NB4 (cell line): ENCODE results near the gene METTL25.
A peak's percentile ranks its signal among the peaks of the same experiment; 100 is the strongest.

Source experiments
- DNase-seq: peaks from one replicate; pipeline ENCODE4 v3.0.0; 2010; ENCODE audit warnings: low read depth
- H3K4me3 ChIP-seq: one replicate; pipeline ENCODE4 v1.5.1; 2011; ENCODE audit warnings: mild to moderate bottlenecking, low read depth, low read length, moderate library complexity
- CTCF ChIP-seq: IDR thresholded peaks from one replicate; pipeline ENCODE4 v1.5.1; 2012; ENCODE audit warnings: low read depth, low read length
- MAX ChIP-seq: IDR thresholded peaks from 2 replicates; pipeline ENCODE4 v1.6.1; 2011; ENCODE audit warnings: low read depth, low read length
- MYC ChIP-seq: IDR thresholded peaks from 2 replicates; pipeline ENCODE4 v1.6.1; 2011; ENCODE audit warnings: low read depth, low read length
- POLR2A ChIP-seq: IDR thresholded peaks from 2 replicates; pipeline ENCODE4 v1.6.1; 2011; ENCODE audit warnings: mild to moderate bottlenecking; ENCODE audit not compliant: insufficient read length; ENCODE audit errors: extremely low read depth

The METTL25 gene

GRCh38 chr12:82327861-82328260 lies 30.5 kb upstream of the METTL25 start:
- no peak for DNase-seq
- TF ChIP-seq MAX, result no peak
- no peak for TF ChIP-seq POLR2A
- no peak for TF ChIP-seq CTCF
- no peak for TF ChIP-seq MYC
- H3K4me3 ChIP-seq, result no peak overlapping the region

GRCh38 chr12:82329508-82329907 lies 28.8 kb upstream of the METTL25 start:
- H3K4me3 ChIP-seq, result no peak overlapping the region
- DNase-seq, result no peak
- no peak for TF ChIP-seq MYC
- TF ChIP-seq CTCF, result no peak
- TF ChIP-seq POLR2A, result no peak
- TF ChIP-seq MAX, result no peak

GRCh38 chr12:82350161-82350560 lies 8.2 kb upstream of the METTL25 start:
- DNase-seq, result no peak
- TF ChIP-seq POLR2A (no peak), MYC (no peak), CTCF (no peak), MAX (no peak)
- no peak overlapping the region for H3K4me3 ChIP-seq

- H3K4me3 ChIP-seq, result no peak overlapping the region
- no peak for DNase-seq
- TF ChIP-seq POLR2A, result no peak
- TF ChIP-seq MYC, result no peak
- TF ChIP-seq CTCF, result no peak
- TF ChIP-seq MAX, result no peak
Measured at GRCh38 chr12:82351390-82351789, 6.9 kb upstream of the METTL25 start.

- peak overlapping the region; percentile 86 for H3K4me3 ChIP-seq
- DNase-seq, result peak; percentile 10
- no peak for TF ChIP-seq CTCF
- TF ChIP-seq MAX, result no peak
- no peak for TF ChIP-seq POLR2A
- TF ChIP-seq MYC, result no peak
Measured at GRCh38 chr12:82357340-82357739, 989 bp upstream of the METTL25 start.

- no peak for DNase-seq
- TF ChIP-seq MYC (no peak), POLR2A (no peak), CTCF (no peak)
- H3K4me3 ChIP-seq, result peak overlapping the region; percentile 86
Measured at GRCh38 chr12:82357845-82358199, 507 bp upstream of the METTL25 start.
